Measurements from ENCODE around the gene DEGS2.
A peak's percentile ranks its signal among the peaks of the same experiment; 100 is the strongest.

The DEGS2 gene

GRCh38 chr14:100147691-100148464, 11.6 kb downstream of the DEGS2 start:
- no peak for DNase-seq

GRCh38 chr14:100147181-100147631, 12.2 kb downstream of the DEGS2 start:
- peak; percentile 57 for DNase-seq

GRCh38 chr14:100146531-100147091, 12.8 kb downstream of the DEGS2 start:
- no peak for DNase-seq

GRCh38 chr14:100145682-100146464, 13.6 kb downstream of the DEGS2 start:
- no peak for DNase-seq

GRCh38 chr14:100144996-100145646, 14.3 kb downstream of the DEGS2 start:
- DNase-seq: no peak

GRCh38 chr14:100144645-100144995, 14.8 kb downstream of the DEGS2 start:
- no peak for DNase-seq

GRCh38 chr14:100143934-100144333, 15.5 kb downstream of the DEGS2 start:
- no peak for DNase-seq

- DNase-seq: no peak
Measured at GRCh38 chr14:100143523-100143922, 15.9 kb downstream of the DEGS2 start.

- no peak for DNase-seq
Measured at GRCh38 chr14:100142073-100143040, 17.1 kb downstream of the DEGS2 start.

- no peak for DNase-seq
Measured at GRCh38 chr14:100141098-100141497, 18.3 kb downstream of the DEGS2 start.

- no peak for DNase-seq
Measured at GRCh38 chr14:100140452-100141078, 18.9 kb downstream of the DEGS2 start.

GRCh38 chr14:100138955-100139354, 20.5 kb downstream of the DEGS2 start:
- no peak for DNase-seq

GRCh38 chr14:100138082-100138787, 21.2 kb downstream of the DEGS2 start:
- DNase-seq: no peak

- DNase-seq: no peak
Measured at GRCh38 chr14:100137173-100137572, 22.3 kb downstream of the DEGS2 start.

- DNase-seq: no peak
Measured at GRCh38 chr14:100135784-100136183, 23.7 kb downstream of the DEGS2 start.

GRCh38 chr14:100135073-100135472, 24.4 kb downstream of the DEGS2 start:
- DNase-seq: no peak

GRCh38 chr14:100134586-100134985, 24.9 kb downstream of the DEGS2 start:
- DNase-seq: no peak

- DNase-seq: no peak
Measured at GRCh38 chr14:100132903-100133510, 26.4 kb downstream of the DEGS2 start.

- no peak for DNase-seq
Measured at GRCh38 chr14:100132161-100132902, 27.1 kb downstream of the DEGS2 start.

GRCh38 chr14:100131181-100131580, 28.3 kb downstream of the DEGS2 start:
- DNase-seq: no peak
